HepG2 (cell line): ENCODE data around the gene ACACB. TPM values are rescaled to one million over a fixed set of nuclear protein-coding genes. Genes with fewer than 3 reads are reported as not detected.
A peak's percentile ranks its signal among the peaks of the same experiment; 100 is the strongest.

Experiments
- FOSL1 ChIP-seq: sonication (generic); formaldehyde crosslinking; IDR thresholded peaks from 2 replicates; pipeline ENCODE4 v1.9.0; 2021; ENCODE audit warnings: missing genetic modification reagents, borderline replicate concordance
- JDP2 ChIP-seq: sonication (generic); formaldehyde crosslinking; IDR thresholded peaks from 2 replicates; pipeline ENCODE4 v1.8.1; 2022; ENCODE audit warnings: missing genetic modification reagents, borderline replicate concordance
- NR3C1 ChIP-seq: sonication (generic); formaldehyde crosslinking; IDR thresholded peaks from 2 replicates; pipeline ENCODE4 v1.4.0; 2020; ENCODE audit warnings: missing genetic modification reagents
- SP4 ChIP-seq: sonication (generic); formaldehyde crosslinking; IDR thresholded peaks from 2 replicates; pipeline ENCODE4 v1.8.1; 2023; ENCODE audit warnings: mild to moderate bottlenecking, missing genetic modification reagents
- SSRP1 ChIP-seq: IDR thresholded peaks from 2 replicates; pipeline ENCODE4 v1.6.1; 2016; ENCODE audit warnings: control low read depth
- ZNF160 ChIP-seq: sonication (generic); formaldehyde crosslinking; IDR thresholded peaks from 2 replicates; pipeline ENCODE4 v1.8.0; 2022; ENCODE audit warnings: mild to moderate bottlenecking, inconsistent platforms, missing genetic modification reagents
- ZNF251 ChIP-seq: sonication (generic); formaldehyde crosslinking; IDR thresholded peaks from 2 replicates; pipeline ENCODE4 v1.9.0; 2021; ENCODE audit warnings: mild to moderate bottlenecking, missing genetic modification reagents
- ZNF3 ChIP-seq: IDR thresholded peaks from 2 replicates; pipeline ENCODE4 v1.7.0; 2017; ENCODE audit warnings: inconsistent platforms
- ZNF7 ChIP-seq: IDR thresholded peaks from 2 replicates; pipeline ENCODE4 v1.6.1; 2016; ENCODE audit warnings: missing biosample characterization, missing genetic modification reagents
- ZNF773 ChIP-seq: sonication (generic); formaldehyde crosslinking; IDR thresholded peaks from 2 replicates; pipeline ENCODE4 v1.4.0; 2020; ENCODE audit warnings: missing genetic modification reagents, borderline replicate concordance
- ZNF788 ChIP-seq: sonication (generic); formaldehyde crosslinking; IDR thresholded peaks from 2 replicates; pipeline ENCODE4 v1.5.0; 2020; ENCODE audit warnings: mild to moderate bottlenecking, missing genetic modification reagents, borderline replicate concordance
- polyA plus RNA-seq, 8 experiments: library from polyadenylated mRNA; depleted of rRNA in 3 of 8; stranded (reverse) in 7 of 8; unstranded in 1 of 8; fragments of >200 nt; fragmentation: Illumina TruSeq in 4 of 8; extraction: Trizol in 4 of 8; gene quantifications; 2 replicates each; pipeline versions ENCODE4 v1.2.1 to v1.2.3, GENCODE V29; 2011 to 2016; ENCODE audit warnings: low read depth in 4 of 8, missing spikeins in 1 of 8, mixed read lengths in 1 of 8; ENCODE audit not compliant: insufficient read depth in 1 of 8
- total RNA-seq, 5 experiments: library from RNA; depleted of rRNA; stranded (reverse); fragments of >200 nt; fragmentation: Illumina TruSeq; extraction: Trizol; gene quantifications; 2 replicates each; pipeline ENCODE4 v1.2.3, GENCODE V29; 2016; ENCODE audit warnings: low read depth in 1 of 5
- TF ChIP-seq, protein P1 (sequence below): sonication (generic); formaldehyde crosslinking; IDR thresholded peaks from 2 replicates; pipeline ENCODE4 v1.4.0; 2020; ENCODE audit warnings: missing genetic modification reagents
- TF ChIP-seq, protein P2 (sequence below): sonication (generic); formaldehyde crosslinking; IDR thresholded peaks from 2 replicates; pipeline ENCODE4 v1.5.0; 2020; ENCODE audit warnings: mild to moderate bottlenecking, missing genetic modification reagents
- TF ChIP-seq, protein P3 (sequence below): sonication (generic); formaldehyde crosslinking; IDR thresholded peaks from 2 replicates; pipeline ENCODE4 v1.4.0; 2020; ENCODE audit warnings: mild to moderate bottlenecking, missing genetic modification reagents
- TF ChIP-seq, protein P4 (sequence below): sonication (generic); formaldehyde crosslinking; IDR thresholded peaks from 2 replicates; pipeline ENCODE4 v1.8.0; 2023; ENCODE audit warnings: mild to moderate bottlenecking, missing genetic modification reagents
- TF ChIP-seq, protein P5 (sequence below): sonication (generic); formaldehyde crosslinking; IDR thresholded peaks from 2 replicates; pipeline ENCODE4 v1.9.0; 2022; ENCODE audit warnings: missing genetic modification reagents, mild to moderate bottlenecking, borderline replicate concordance

ACACB gene
- total and polyA plus RNA-seq, 2 of the 13 experiments (the other 11 are each of a cell fraction or from before 2014, with no cell fraction given): 6.2 to 8.6 TPM

DNA sequence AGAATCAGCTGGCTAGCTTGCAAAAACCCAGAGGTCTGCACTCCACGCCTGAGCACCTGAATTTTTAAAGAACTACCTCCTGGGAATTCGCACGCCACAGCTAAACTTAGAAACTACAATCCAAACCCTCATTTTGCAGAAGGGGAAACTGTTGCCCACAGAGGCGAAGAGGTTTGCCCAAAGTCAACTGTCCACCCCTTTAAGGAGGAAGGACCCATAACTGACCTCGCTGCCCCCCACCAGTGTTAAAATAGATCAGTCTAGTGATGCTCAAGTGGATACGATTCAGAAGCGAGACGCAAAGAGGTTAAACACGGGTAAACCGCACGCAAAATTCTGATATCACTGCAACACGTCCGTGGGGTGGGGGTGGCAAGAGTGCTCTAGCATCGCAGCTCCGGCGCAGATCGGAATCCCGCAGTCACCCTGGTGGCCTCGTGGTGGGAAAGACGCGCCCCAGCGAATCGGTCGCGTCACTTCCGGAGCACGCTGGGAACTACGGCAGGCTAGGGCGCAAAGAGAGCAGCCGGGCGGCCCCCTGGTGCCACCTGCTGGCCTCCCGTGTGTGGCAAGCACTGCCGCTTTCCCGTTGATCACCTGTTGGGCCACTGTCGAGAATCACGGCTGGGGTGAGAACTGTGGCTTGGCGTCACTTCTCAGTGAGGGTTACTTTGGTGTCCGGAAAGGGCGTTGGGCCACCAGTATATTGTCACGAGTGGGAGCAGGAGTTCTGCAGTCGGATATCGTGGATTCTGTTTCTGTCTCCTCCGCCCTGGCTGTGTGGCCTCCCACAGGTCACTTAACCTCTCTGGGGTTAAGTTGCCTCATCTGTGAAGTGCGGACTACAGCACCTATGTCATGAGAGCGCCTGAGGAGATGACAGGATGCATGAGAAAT lies 23.1 kb upstream of the ACACB start, which contains the start of gene ALKBH2 (continued):
- TF ChIP-seq, protein P1, sequence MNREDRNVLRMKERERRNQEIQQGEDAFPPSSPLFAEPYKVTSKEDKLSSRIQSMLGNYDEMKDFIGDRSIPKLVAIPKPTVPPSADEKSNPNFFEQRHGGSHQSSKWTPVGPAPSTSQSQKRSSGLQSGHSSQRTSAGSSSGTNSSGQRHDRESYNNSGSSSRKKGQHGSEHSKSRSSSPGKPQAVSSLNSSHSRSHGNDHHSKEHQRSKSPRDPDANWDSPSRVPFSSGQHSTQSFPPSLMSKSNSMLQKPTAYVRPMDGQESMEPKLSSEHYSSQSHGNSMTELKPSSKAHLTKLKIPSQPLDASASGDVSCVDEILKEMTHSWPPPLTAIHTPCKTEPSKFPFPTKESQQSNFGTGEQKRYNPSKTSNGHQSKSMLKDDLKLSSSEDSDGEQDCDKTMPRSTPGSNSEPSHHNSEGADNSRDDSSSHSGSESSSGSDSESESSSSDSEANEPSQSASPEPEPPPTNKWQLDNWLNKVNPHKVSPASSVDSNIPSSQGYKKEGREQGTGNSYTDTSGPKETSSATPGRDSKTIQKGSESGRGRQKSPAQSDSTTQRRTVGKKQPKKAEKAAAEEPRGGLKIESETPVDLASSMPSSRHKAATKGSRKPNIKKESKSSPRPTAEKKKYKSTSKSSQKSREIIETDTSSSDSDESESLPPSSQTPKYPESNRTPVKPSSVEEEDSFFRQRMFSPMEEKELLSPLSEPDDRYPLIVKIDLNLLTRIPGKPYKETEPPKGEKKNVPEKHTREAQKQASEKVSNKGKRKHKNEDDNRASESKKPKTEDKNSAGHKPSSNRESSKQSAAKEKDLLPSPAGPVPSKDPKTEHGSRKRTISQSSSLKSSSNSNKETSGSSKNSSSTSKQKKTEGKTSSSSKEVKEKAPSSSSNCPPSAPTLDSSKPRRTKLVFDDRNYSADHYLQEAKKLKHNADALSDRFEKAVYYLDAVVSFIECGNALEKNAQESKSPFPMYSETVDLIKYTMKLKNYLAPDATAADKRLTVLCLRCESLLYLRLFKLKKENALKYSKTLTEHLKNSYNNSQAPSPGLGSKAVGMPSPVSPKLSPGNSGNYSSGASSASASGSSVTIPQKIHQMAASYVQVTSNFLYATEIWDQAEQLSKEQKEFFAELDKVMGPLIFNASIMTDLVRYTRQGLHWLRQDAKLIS (CRISPR knock-in tag): no peak
- TF ChIP-seq NR3C1 (CRISPR knock-in tag): no peak
- no peak; the same call in 1 of the 2 replicates for TF ChIP-seq ZNF7 (CRISPR knock-in tag)
- no peak for TF ChIP-seq JDP2 (CRISPR knock-in tag)
- TF ChIP-seq, protein P2, sequence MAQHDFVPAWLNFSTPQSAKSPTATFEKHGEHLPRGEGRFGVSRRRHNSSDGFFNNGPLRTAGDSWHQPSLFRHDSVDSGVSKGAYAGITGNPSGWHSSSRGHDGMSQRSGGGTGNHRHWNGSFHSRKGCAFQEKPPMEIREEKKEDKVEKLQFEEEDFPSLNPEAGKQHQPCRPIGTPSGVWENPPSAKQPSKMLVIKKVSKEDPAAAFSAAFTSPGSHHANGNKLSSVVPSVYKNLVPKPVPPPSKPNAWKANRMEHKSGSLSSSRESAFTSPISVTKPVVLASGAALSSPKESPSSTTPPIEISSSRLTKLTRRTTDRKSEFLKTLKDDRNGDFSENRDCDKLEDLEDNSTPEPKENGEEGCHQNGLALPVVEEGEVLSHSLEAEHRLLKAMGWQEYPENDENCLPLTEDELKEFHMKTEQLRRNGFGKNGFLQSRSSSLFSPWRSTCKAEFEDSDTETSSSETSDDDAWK (CRISPR knock-in tag): no peak
- TF ChIP-seq SP4: peak; percentile 67; the same call in 1 of the 2 replicates
- TF ChIP-seq ZNF251 (CRISPR knock-in tag): peak; percentile 90; the same call in 1 of the 2 replicates
- TF ChIP-seq, protein P3, sequence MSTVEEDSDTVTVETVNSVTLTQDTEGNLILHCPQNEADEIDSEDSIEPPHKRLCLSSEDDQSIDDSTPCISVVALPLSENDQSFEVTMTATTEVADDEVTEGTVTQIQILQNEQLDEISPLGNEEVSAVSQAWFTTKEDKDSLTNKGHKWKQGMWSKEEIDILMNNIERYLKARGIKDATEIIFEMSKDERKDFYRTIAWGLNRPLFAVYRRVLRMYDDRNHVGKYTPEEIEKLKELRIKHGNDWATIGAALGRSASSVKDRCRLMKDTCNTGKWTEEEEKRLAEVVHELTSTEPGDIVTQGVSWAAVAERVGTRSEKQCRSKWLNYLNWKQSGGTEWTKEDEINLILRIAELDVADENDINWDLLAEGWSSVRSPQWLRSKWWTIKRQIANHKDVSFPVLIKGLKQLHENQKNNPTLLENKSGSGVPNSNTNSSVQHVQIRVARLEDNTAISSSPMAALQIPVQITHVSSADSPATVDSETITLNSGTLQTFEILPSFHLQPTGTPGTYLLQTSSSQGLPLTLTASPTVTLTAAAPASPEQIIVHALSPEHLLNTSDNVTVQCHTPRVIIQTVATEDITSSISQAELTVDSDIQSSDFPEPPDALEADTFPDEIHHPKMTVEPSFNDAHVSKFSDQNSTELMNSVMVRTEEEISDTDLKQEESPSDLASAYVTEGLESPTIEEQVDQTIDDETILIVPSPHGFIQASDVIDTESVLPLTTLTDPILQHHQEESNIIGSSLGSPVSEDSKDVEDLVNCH (CRISPR knock-in tag): 0 out of 2 replicates have a peak, but pooled peaks have one; percentile 75
- TF ChIP-seq ZNF3 (CRISPR knock-in tag): no peak
- TF ChIP-seq ZNF773: peak; percentile 27; the same call in 1 of the 2 replicates
- peak; percentile 94; the same call in 1 of the 2 replicates for TF ChIP-seq ZNF160 (CRISPR knock-in tag)
- TF ChIP-seq, protein P4, sequence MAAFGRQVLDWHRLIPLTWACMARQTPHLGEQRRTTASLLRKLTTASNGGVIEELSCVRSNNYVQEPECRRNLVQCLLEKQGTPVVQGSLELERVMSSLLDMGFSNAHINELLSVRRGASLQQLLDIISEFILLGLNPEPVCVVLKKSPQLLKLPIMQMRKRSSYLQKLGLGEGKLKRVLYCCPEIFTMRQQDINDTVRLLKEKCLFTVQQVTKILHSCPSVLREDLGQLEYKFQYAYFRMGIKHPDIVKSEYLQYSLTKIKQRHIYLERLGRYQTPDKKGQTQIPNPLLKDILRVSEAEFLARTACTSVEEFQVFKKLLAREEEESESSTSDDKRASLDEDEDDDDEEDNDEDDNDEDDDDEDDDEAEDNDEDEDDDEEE (CRISPR knock-in tag): peak; percentile 89; the same call in 1 of the 2 replicates
- TF ChIP-seq FOSL1 (CRISPR knock-in tag): no peak
- TF ChIP-seq, protein P5, sequence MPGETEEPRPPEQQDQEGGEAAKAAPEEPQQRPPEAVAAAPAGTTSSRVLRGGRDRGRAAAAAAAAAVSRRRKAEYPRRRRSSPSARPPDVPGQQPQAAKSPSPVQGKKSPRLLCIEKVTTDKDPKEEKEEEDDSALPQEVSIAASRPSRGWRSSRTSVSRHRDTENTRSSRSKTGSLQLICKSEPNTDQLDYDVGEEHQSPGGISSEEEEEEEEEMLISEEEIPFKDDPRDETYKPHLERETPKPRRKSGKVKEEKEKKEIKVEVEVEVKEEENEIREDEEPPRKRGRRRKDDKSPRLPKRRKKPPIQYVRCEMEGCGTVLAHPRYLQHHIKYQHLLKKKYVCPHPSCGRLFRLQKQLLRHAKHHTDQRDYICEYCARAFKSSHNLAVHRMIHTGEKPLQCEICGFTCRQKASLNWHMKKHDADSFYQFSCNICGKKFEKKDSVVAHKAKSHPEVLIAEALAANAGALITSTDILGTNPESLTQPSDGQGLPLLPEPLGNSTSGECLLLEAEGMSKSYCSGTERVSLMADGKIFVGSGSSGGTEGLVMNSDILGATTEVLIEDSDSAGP (CRISPR knock-in tag): peak; percentile 97
- TF ChIP-seq ZNF788 (CRISPR knock-in tag): peak; percentile 93
- TF ChIP-seq SSRP1: no peak; the same call in 1 of the 2 replicates
